H9 (cell line): Measurements from ENCODE around the gene C22orf23. TPM values are rescaled to one million over a fixed set of nuclear protein-coding genes. Genes with fewer than 3 reads are reported as not detected.
A peak's percentile ranks its signal among the peaks of the same experiment; 100 is the strongest.

Experiments used
- DNase-seq: peaks from one replicate; pipeline ENCODE4 v3.0.0-alpha.2; 2017
- H2AFZ ChIP-seq: one replicate; pipeline ENCODE4 v1.6.1; 2013; ENCODE audit warnings: mild to moderate bottlenecking, low read length, control low read depth, moderate library complexity
- H2AK5ac ChIP-seq: 2 replicates; pipeline ENCODE4 v1.6.1; 2013; ENCODE audit warnings: low read length, control low read depth, mixed read lengths; ENCODE audit not compliant: insufficient read length
- H2BK120ac ChIP-seq: one replicate; pipeline ENCODE4 v1.6.1; 2013; ENCODE audit warnings: low read depth, mild to moderate bottlenecking, low read length, control low read depth, inconsistent platforms; ENCODE audit not compliant: poor library complexity, severe bottlenecking
- H2BK12ac ChIP-seq: 2 replicates; pipeline ENCODE4 v1.6.1; 2013; ENCODE audit warnings: low read length, control low read depth, mixed read lengths, low read depth; ENCODE audit not compliant: insufficient read length
- H2BK15ac ChIP-seq: 2 replicates; pipeline ENCODE4 v1.6.1; 2013; ENCODE audit warnings: low read depth, low read length, control low read depth
- H2BK20ac ChIP-seq: one replicate; pipeline ENCODE4 v1.6.1; 2013; ENCODE audit warnings: low read depth, mild to moderate bottlenecking, low read length, control low read depth, inconsistent platforms; ENCODE audit not compliant: poor library complexity, severe bottlenecking
- H2BK5ac ChIP-seq: 2 replicates; pipeline ENCODE4 v1.6.1; 2013; ENCODE audit warnings: low read length, control low read depth, mixed read lengths; ENCODE audit not compliant: insufficient read length
- H3K14ac ChIP-seq: 2 replicates; pipeline ENCODE4 v1.6.1; 2013; ENCODE audit warnings: low read length, control low read depth; ENCODE audit not compliant: insufficient read depth
- H3K18ac ChIP-seq: 2 replicates; pipeline ENCODE4 v1.6.1; 2013; ENCODE audit warnings: low read depth, mild to moderate bottlenecking, mixed read lengths, low read length, control low read depth; ENCODE audit not compliant: insufficient read length
- H3K23ac ChIP-seq: 2 replicates; pipeline ENCODE4 v1.6.1; 2013; ENCODE audit warnings: low read length, control low read depth, mixed read lengths, low read depth; ENCODE audit not compliant: insufficient read length
- H3K23me2 ChIP-seq: 2 replicates; pipeline ENCODE4 v1.6.1; 2013; ENCODE audit warnings: low read depth, mild to moderate bottlenecking, mixed read lengths, low read length, control low read depth; ENCODE audit not compliant: insufficient read length, poor library complexity, severe bottlenecking
- H3K27ac ChIP-seq: 2 replicates; pipeline ENCODE4 v1.5.1; 2013; ENCODE audit warnings: low read length, control low read depth, mixed read lengths, low read depth; ENCODE audit not compliant: insufficient read length
- H3K27me3 ChIP-seq: 2 replicates; pipeline ENCODE4 v1.6.1; 2013; ENCODE audit warnings: low read length, control low read depth, inconsistent platforms; ENCODE audit not compliant: insufficient read depth
- H3K4ac ChIP-seq: 2 replicates; pipeline ENCODE4 v1.6.1; 2013; ENCODE audit warnings: low read depth, mild to moderate bottlenecking, control low read depth, inconsistent platforms, low read length, moderate library complexity
- H3K4me1 ChIP-seq: 2 replicates; pipeline ENCODE4 v1.6.1; 2013; ENCODE audit warnings: low read length, control low read depth, inconsistent platforms; ENCODE audit not compliant: insufficient read depth
- H3K4me2 ChIP-seq: 2 replicates; pipeline ENCODE4 v1.6.1; 2013; ENCODE audit warnings: low read length, control low read depth, mixed read lengths; ENCODE audit not compliant: insufficient read length, insufficient read depth
- H3K56ac ChIP-seq: 2 replicates; pipeline ENCODE4 v1.6.1; 2013; ENCODE audit warnings: low read depth, mild to moderate bottlenecking, mixed read lengths, low read length, control low read depth; ENCODE audit not compliant: insufficient read length
- H3K79me1 ChIP-seq: 2 replicates; pipeline ENCODE4 v1.6.1; 2013; ENCODE audit warnings: low read depth, mild to moderate bottlenecking, moderate library complexity, low read length, control low read depth, inconsistent platforms; ENCODE audit not compliant: insufficient read depth, poor library complexity, severe bottlenecking
- H3K79me2 ChIP-seq: 2 replicates; pipeline ENCODE4 v1.6.1; 2013; ENCODE audit warnings: low read length, control low read depth, inconsistent platforms; ENCODE audit not compliant: insufficient read depth
- H3K9ac ChIP-seq: 2 replicates; pipeline ENCODE4 v1.6.1; 2013; ENCODE audit warnings: low read length, control low read depth, mixed read lengths; ENCODE audit not compliant: insufficient read length; ENCODE audit errors: extremely low read depth
- H3K9me3 ChIP-seq: one replicate; pipeline ENCODE4 v1.6.1; 2013; ENCODE audit warnings: low read depth, low read length, inconsistent platforms; ENCODE audit not compliant: control insufficient read depth
- H3T11ph ChIP-seq: one replicate; pipeline ENCODE4 v1.6.1; 2013; ENCODE audit warnings: mild to moderate bottlenecking, low read length, control low read depth, inconsistent platforms
- H4K20me1 ChIP-seq: one replicate; pipeline ENCODE4 v1.6.1; 2013; ENCODE audit not compliant: control insufficient read depth, insufficient read length, insufficient read depth
- H4K5ac ChIP-seq: 2 replicates; pipeline ENCODE4 v1.6.1; 2013; ENCODE audit warnings: low read depth, mild to moderate bottlenecking, mixed read lengths, low read length, control low read depth; ENCODE audit not compliant: insufficient read length
- H4K8ac ChIP-seq: replicated peaks from 2 replicates; pipeline ENCODE4 v1.6.1; 2013; ENCODE audit warnings: low read length, control low read depth, mixed read lengths, low read depth; ENCODE audit not compliant: insufficient read length
- H4K91ac ChIP-seq: 2 replicates; pipeline ENCODE4 v1.6.1; 2013; ENCODE audit warnings: low read depth, mild to moderate bottlenecking, moderate library complexity, mixed read lengths, low read length, control low read depth; ENCODE audit not compliant: insufficient read length
- H3K27ac Mint-ChIP-seq, 3 experiments: 2 replicates in 2 of 3; 3 replicates in 1 of 3; pipeline ENCODE4 v1.8.0; 2020 to 2021; ENCODE audit warnings: mixed read lengths in 3 of 3, mild to moderate bottlenecking in 1 of 3, moderate library complexity in 1 of 3
- H3K27me3 Mint-ChIP-seq: 2 replicates; pipeline ENCODE4 v1.8.0; 2021; ENCODE audit warnings: low read depth, mild to moderate bottlenecking, moderate library complexity, mixed read lengths
- H3K36me3 Mint-ChIP-seq, 3 experiments: 2 replicates in 2 of 3; 3 replicates in 1 of 3; pipeline ENCODE4 v1.8.0; 2020 to 2021; ENCODE audit warnings: low read depth in 3 of 3, mixed read lengths in 3 of 3; ENCODE audit not compliant: insufficient read depth in 1 of 3
- H3K4me1 Mint-ChIP-seq, 2 experiments: 2 replicates each; pipeline ENCODE4 v1.8.0; 2020; ENCODE audit warnings: mixed read lengths in 2 of 2
- H3K4me3 Mint-ChIP-seq, 2 experiments: 2 replicates in 1 of 2; 3 replicates in 1 of 2; pipeline ENCODE4 v1.8.0; 2020 to 2021; ENCODE audit warnings: mild to moderate bottlenecking in 2 of 2, mixed read lengths in 2 of 2, moderate library complexity in 1 of 2
- H3K9me3 Mint-ChIP-seq, 2 experiments: 2 replicates in 1 of 2; 3 replicates in 1 of 2; pipeline ENCODE4 v1.8.0; 2020; ENCODE audit warnings: mild to moderate bottlenecking in 2 of 2, mixed read lengths in 2 of 2, moderate library complexity in 1 of 2
- CTCF ChIP-seq: fragments of 200-600 bp; sonication (generic); conservative IDR thresholded peaks from 3 replicates; pipeline ENCODE4 v1.8.0; 2021; ENCODE audit warnings: antibody characterized with exemption, mild to moderate bottlenecking
- WGBS: extraction: QIAGEN DNeasy Blood & Tissue Kit; methylation state at CpG from one replicate; pipeline ENCODE4 v1.1.7; 2013; ENCODE audit warnings: missing lambda C conversion rate, low lambda C conversion rate, mixed read lengths; ENCODE audit not compliant: insufficient read length; ENCODE audit errors: extremely low coverage; 5-methylcytosine and 5-hydroxymethylcytosine counted together
- total RNA-seq: library from RNA; stranded (reverse); gene quantifications from 2 replicates; pipeline ENCODE4 v1.2.1, GENCODE V29; 2021

Gene C22orf23
- total RNA-seq, 1 experiment from 2014 or later = 0.57 TPM

GRCh38 chr22:37905534-37906363, 47.7 kb downstream of the C22orf23 start, which contains the start of gene MICALL1:
TSS of gene MICALL1 (plus strand) at chr22:37906297. CDS start at chr22:37906423, 126 bp downstream.
- no peaks in the 10 kb centered on the region for H3K27me3 ChIP-seq
- H3K23ac ChIP-seq = no peak within 1 kb of the TSS
- peak within 1 kb of the TSS; percentile 33 for H3K4me2 ChIP-seq
- Mint-ChIP-seq H3K27ac (peak within 1 kb of the TSS; percentile 46 to 84 (median 65); a peak in 5 of 7 replicates), H3K27me3 (no peaks in the 10 kb centered on the region), H3K4me1 (peaks cover 35 to 41% of the 10 kb centered on the region in 2 experiments), H3K36me3 (peaks cover 3 to 10% (median 9%) of the 10 kb centered on the region in 3 experiments; a peak in 4 of 7 replicates), H3K4me3 (peak within 1 kb of the TSS; percentile 76 to 85), H3K9me3 (no peaks in the 10 kb centered on the region)
- no peak within 1 kb of the TSS for H2BK12ac ChIP-seq
- H2BK15ac ChIP-seq = no peak within 1 kb of the TSS
- no peak within 1 kb of the TSS for H4K8ac ChIP-seq
- no peaks in the 10 kb centered on the region for H3K79me1 ChIP-seq
- H3K79me2 ChIP-seq = no peaks in the 10 kb centered on the region
- H2BK20ac ChIP-seq = no peak within 1 kb of the TSS
- peak; percentile 59 for DNase-seq
- peak; percentile 23; the same call in 1 of the 3 replicates for TF ChIP-seq CTCF
- H4K5ac ChIP-seq = no peak within 1 kb of the TSS
- H3K14ac ChIP-seq = peak within 1 kb of the TSS; percentile 91
- H4K91ac ChIP-seq = no peak within 1 kb of the TSS
- H3T11ph ChIP-seq = no peak within 1 kb of the TSS
- no peak within 1 kb of the TSS for H2BK120ac ChIP-seq
- H3K27ac ChIP-seq = no peak within 1 kb of the TSS
- H3K9me3 ChIP-seq = no peaks in the 10 kb centered on the region
- H4K20me1 ChIP-seq = no peaks in the 10 kb centered on the region
- no peak within 1 kb of the TSS for H3K56ac ChIP-seq
- no CpG with 5 or more reads among the region's 90 CpGs for WGBS
- H2AFZ ChIP-seq = no peak within 1 kb of the TSS
- H2AK5ac ChIP-seq = no peak within 1 kb of the TSS
- no peak within 1 kb of the TSS for H2BK5ac ChIP-seq
- H3K4ac ChIP-seq = no peak within 1 kb of the TSS
- peak within 1 kb of the TSS; percentile 22 for H3K18ac ChIP-seq
- 0 out of 2 replicates have a peak, but pooled peaks cover 3% of the 10 kb centered on the region for H3K4me1 ChIP-seq
- peak within 1 kb of the TSS; percentile 45 for H3K9ac ChIP-seq
- peaks cover 5% of the 10 kb centered on the region for H3K23me2 ChIP-seq
